ENCODE results near the gene ATXN10.
"Not testable (repeated sequence)": the region's sequence is repeated elsewhere in the genome, so short reads cannot be mapped to it uniquely, and the experiment has no call there.

Gene ATXN10

DNA sequence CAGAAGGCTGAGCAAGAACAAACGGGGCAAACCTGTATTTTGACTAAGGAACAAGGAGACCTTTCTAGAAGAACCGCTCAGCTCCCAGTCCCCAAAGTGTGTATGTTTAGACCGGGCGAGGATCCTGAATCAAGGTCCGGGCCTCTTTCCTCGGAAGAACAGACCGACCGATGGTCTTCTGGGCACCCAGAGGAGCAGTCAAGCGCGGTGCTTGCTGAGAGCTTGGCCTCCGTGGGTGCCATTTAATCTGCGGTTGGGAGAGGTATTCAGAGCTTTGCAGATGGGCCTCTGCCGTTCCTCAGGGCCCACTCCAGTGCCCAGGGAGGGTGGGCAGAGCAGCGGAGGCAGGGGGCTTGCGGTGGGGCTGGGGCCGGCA is 26.5 kb upstream of the ATXN10 start:
- no peak for DNase-seq

DNA sequence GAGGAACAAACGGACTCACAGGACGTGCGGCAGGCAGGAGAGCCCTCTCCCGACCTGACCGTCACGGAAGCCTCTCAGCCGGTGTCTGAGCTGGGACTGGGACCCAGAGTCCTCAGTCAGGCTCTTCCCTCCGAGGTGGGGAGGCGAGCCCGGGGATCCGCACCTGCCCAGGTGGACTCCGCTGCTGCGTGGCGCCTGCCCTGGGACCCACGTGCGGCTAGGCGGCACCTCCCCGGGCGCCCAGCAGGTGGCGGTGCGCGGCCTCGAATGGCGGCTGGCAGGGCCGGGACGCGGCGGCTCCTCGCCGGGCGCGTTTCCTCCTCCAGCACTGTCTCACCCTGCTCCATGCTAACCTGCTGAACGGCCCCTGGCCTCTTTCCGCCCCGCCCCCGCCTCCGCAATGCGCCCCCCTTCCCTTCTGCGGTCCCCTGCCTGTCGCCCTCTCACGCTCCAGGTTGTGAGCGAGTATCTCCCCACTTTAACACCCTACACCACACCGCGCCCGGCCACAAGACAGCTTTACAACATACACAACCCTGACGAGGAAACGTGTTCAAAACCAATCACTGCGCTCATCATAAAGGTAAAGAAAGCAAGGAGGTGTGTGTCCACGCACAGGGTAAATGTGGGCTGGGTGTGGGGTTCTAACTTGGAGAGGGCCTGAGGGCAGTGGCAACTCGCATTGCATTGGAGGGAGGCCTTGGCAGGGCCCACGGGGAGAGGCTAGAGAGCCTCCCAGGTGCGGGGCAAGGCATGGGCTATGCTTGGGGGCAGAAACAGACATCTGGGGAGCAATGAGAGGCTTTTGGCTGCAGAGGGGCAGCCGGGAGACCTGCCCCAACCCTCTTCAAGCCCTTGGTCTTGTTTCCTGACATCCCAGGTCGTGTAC is 25.9 kb upstream of the ATXN10 start:
- no peak for DNase-seq

DNA sequence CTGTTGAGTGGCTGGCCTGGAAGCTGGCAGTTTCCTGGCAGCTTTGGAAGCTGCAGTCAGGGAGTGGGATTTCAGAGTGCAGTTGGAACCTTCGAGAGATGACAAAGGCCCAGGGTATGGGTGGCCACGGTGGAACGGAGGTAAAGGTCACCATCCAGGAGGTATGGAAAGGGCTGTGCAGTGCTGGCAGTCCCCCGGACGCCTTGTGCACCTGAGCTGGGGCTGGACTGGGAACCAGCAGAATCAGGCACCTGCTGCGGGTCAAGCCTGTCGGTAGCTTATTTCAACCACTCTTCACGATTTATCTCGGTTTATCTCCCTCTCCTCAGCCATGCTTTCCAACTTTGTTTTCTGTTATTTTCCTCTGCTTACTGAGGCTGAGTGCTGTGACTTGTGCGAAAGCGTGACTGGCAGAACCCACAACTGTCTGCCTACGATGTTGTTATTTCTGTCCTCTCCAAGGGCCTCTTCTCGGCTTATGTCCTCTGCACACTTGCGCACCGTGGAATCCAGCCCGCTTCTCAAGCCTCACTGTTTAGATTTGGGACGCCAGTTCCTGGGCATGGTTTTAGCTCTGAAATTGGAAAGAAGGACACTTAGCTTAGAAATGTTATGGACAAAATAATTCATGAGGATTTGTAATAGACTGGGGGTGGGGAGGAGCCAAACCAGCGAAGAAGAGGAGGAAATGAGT is 24.0 kb upstream of the ATXN10 start:
- DNase-seq = no peak

DNA sequence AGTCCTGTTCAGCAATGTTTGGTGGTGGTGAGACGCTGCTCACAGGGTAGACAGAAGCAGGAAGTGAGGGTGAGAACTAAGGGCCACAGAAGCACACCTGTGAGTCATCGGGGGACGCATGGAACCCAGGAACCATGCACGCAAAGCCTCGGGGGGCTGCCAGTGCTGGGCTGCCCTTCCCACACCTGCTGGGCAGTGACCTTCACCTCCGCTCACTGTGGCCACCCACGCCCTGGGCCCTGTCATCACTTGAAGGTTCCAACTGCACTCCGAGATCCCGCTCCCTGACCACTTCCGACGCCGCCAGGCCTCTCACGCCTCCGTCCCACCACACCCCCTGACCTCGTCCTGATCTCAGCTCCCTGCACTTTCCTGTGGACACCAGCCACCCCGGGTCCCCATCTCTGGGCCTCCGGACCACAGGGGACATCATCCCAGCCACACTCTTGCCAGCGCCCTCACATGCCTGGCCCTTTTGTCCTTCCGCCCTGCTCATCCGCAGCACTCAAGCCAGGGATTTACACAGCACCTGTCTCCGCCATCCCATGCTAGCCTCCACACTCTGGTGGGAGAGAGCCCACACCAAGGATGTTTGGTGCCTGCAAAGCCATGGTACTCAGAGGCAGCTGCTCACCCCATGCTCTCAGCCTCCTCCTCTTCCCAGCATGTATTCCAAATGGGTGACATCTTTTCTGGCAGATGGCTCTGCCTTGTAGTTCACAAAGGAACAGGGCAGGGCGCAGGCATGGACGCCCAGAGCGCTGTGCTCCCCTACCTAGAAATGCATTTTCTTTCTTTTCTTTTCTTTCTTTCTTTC is 23.1 kb upstream of the ATXN10 start:
- DNase-seq = no peak

DNA sequence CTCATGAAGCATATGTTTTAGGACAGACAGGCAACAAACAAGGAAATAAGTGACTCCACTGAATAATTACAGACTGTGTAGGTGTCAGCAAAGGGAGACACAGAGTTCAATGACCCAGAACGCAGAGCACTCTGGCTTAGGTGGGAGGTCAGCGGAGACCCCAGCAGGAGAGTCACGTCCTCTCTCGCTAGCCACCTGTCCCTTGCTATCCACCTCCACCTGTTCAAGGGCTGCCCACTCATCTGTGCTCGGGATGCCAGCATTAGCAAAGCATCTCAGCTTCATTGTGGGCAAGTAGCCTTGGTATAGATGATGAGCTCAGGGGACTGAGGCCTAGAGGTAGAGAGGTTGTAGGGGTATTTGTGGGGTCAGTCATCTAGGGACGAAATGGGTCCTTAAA is 21.8 kb upstream of the ATXN10 start:
- DNase-seq = no peak

DNA sequence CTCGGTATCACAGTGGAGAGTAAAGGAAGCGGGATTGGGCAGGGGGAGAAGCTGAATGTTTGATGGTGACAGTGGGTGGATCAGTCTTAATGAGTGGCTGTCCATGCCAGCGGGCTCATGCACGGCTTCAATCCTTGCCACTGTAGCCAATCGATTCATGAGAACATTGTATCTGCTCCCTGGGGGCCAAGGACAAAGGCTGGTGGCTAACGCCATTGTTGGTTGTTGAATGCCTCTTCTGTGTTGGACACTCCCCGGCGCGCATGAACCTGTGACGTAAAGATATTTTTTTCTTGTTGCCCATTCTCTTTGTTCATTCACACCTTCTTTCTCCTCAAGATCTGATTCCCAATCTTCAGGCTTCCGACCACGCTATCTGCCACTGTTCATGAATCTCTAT is 20.9 kb upstream of the ATXN10 start:
- no peak for DNase-seq

DNA sequence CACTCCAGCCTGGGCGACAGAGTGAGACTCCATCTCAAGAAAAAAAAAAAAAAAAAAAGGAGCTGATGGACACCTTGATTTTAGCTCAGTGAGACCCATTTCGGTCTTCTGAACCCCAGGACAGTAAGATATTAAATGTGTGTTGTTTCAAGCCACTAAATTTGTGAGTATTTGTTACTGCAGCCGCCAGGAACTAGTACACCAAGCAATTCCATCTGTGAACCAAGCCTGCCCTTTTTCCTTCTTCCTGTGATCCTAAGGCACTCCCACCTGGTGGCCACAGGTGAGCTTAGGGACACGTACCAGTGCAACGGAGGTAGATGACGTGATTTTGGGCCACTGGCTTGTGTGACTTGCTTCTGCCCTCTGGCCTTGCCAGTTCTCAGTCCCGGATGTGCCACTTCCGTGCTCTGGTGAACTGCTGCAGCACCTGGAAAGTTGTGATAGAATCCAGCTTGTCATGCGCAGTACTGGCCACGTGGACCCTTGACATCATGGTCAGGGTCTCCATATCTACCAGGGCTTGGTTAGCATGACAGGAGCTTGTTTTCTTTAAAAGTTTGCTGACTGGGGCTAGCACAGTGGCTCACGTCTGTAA is 19.6 kb upstream of the ATXN10 start:
- no peak for DNase-seq

DNA sequence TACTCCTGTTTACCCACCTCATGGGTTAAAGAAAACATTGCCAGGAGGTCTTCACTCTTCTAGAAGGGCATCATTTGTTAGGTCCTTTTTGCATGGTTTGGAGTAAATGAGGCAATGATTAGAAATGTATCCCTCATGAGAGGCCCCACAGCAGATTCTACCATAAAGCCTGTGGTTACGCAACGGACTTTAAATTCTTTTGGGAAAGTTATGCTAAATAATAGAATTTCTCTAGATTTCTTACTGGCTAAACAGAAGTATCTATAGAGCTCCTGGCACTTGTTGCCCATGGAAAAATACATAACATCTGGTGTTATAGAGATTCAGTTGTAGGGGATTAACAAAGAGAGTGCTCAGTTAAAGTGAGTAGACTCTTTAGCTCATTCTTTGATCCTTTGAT is 15.1 kb upstream of the ATXN10 start:
- DNase-seq = no peak

DNA sequence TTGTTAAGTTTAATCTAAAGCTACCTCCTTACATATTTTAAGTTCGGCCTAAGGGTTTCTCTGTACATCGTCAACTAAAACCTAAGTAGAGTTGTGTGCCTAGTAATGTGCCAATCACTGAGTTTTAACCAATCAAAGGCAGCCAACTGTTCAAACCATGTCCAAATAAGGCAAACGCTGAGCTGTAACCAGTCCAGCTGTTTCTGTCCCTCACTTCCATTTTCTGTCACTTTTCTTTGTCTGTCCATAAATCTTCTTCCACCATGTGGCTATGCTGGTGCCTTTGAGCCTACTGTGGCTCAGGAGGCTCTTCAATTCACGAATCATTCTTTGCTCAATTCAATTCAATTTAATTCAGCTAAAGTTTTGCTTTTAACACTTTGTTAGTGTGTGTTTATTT is 13.9 kb upstream of the ATXN10 start:
- DNase-seq = no peak

DNA sequence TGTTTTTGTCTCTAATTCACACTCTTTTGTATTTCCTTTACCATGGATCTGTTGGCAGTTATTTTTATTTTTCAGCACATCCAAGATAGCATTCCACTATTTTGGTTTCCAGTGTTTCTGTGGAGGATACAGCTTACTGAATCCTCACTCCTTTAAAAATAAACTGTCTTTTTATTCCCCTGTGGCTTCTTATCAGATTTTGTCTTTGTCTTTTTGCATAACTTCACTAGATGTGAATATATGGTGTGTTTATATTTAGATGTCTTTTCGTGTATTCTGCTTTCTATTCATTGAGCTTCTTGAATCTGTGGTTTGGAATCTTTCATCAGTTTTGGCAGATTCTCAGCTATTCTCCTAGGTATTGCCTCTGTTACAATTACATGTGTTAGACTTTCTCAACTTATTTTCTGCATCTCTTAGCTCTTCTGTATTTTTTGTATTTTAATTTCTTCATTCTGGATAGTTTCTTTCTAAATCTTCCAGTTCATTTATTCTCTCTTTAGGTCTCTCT is 7.4 kb upstream of the ATXN10 start:
- DNase-seq = no peak

DNA sequence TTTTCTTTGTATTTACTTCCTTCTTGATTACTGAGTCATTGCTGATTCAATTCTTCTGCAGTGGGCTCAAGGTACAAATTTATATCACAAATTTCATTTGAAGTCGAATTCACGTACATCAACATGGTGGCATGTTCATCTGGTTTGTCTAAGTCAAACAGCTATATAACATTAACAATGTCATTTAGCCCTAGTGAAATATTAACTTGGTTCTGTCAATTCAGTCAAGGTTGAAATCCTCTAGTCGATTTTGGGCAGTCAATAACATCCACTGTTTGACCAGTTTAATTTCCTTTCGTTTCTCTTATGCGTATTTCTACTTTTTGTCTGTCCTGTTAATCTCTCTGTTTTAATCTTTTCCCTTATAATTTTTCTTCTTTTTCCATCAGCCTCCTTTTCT is 4.1 kb upstream of the ATXN10 start:
- DNase-seq = no peak

DNA sequence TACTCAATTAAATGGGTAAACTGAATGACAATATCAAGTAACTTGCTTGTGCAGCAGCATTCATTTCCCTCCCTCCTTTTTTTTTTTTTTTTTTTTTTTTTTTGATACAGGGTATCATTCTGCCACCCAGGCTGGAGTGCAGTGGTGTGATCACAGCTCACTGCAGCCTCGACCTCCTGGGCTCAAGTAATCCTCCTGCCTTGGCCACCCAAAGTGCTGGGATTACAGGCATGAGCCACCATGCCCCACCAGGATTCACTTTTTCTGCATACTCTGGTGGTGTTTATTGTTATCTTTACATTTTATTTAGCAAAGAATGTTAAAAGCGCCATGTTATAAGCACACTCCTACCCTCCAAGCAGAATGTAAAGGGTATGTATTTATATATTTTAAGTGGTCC is 1.3 kb upstream of the ATXN10 start:
- not testable (repeated sequence) for DNase-seq

DNA sequence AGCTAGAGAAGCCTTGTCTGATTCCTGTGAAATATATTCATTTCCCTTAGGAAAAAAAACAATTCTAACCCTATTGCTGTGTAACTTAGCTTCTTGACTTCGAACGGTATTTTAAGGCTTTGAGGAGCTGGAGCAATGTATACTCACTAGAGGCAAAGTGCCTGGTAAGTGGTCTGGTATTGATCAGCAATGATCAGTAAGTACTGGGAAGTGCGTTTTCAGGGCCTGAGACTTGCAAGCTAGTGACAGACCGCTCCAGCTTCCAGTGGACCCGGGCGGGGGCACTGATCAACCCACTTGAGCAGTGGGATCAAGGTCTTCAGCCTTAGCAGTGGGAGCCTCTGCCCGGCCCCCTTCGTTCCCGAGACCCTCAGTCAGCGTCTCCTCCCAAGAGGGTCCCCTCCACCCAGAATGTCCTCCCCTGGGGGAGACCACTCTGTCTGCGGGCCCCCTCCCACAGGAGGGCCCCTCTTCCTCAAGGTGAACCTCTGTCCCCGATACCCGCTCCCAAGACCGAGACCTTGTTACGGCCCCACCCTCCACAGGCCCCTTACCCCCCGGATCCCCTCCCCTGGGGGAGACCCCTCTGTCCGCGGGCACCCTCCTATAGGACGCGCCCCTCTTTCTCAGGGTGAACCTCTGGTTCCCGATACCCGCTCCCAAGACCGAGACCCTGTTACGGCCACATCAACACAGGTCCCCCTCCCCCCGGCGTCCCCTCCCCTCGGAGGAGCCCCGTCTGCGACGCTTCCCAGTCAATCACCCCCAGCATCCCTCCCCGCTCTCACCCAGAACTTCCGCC is 452 bp upstream of the ATXN10 start:
- no peak for DNase-seq

DNA sequence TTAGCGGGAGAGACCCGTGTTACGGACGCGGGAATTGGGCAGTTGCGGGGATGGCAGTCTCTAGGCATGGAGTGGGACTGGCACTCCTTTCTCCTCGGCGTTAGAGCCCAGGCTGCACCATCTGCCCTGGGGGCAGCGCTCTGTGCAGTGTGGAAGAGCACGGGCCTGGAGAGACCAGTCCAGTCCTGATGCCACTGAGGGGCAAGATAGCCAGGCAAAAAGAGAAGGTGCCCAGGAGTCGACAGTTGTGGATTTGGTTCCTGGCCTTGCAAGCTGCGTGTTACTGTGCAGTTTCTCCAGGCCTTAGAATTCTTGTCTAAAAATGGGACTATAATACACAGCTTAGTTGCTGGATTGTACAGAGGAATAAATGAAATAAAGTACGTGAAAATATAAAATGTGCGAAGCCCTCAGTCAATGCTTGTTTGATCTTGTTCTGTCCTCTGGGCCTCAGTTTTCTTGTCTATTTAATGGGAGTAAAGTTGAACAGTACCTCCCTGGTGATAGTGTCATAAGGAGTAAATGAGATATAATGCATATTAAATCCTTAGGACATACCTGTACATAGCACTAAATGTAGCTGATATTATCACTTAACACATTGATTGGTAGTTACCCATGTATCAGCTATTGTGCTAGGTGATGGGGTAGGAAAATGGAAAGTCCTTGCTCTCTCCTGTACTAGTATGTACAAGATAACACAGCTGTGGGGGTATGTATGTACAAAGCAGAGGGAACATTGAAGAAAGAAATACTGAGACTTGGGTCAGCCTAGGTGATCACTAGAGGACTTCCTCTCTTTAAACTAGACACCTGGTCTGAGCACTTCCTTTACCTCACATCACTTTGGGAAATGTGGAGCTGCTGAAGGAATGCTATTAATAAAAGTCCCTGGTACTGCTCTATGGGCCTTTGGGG is 1.2 kb downstream of the ATXN10 start:
- no peak for DNase-seq

DNA sequence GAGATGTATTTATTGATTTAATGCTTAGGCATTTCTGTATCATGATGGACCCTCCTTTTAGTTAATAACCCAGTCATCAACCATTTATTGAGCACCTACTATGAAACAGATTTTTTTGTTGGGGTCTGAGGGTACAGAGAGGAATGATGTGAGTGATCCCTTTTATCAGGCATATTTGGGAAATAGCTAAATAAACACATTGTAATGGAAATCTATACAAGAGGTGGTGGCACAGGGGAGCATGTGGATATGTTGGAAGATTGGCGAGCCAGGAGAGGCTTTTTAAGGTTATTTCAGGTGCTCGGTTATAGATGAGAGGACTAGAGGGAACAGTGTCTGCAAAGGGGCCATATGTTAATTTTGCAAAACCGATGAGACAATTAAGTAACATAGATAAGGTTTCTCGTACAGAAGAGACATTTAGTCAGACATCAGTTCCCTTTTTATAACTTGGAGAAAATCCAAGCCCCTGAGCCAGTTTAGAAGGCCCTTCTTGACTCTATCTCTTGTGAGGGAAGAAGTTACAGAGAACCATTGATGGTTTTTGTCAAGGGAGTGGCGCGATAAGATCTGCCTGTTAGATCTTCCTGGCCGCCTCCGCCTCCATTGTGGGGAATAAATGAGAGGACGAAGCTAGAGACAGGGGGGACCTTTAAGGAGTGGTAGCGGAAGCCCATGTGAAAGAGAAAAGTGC is 2.0 kb downstream of the ATXN10 start:
- DNase-seq = no peak

DNA sequence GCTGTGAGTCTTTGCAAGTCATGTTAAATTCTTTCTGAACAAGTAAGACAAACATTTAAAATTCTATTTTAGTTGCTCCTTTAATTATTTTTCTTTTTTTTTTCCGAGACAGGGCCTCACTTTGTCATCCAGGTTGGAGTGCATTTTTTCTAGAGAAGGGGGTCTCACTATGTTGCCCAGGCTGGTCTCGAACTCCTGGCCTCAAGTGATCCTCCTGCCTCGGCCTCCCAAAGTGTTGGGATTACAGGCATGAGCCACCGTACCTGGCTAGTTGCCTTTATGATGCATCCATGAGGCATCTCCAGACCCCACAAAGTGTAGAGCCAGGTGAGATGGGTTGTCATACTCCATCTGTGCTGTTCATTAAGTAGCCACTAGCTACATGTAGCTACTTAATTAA is 4.4 kb downstream of the ATXN10 start:
- no peak for DNase-seq

DNA sequence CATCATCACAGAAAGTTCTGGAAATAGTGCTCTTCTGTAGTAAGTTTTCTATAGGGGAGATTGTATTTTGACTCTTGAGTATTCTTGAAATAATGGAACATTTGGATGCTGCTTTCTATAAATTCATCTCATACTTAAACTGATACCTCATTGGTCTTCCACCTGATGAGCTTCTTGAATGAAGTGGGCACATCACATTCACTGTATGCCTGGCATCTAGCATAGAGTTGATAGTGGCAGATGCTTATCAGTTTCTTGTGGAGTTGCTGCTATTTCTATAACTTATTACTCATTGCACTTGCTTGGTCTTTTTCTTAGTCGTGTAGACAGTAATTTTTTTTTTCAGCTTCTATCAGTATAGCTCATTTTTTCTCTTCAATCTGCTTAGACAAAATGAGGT is 5.4 kb downstream of the ATXN10 start:
- DNase-seq = no peak

DNA sequence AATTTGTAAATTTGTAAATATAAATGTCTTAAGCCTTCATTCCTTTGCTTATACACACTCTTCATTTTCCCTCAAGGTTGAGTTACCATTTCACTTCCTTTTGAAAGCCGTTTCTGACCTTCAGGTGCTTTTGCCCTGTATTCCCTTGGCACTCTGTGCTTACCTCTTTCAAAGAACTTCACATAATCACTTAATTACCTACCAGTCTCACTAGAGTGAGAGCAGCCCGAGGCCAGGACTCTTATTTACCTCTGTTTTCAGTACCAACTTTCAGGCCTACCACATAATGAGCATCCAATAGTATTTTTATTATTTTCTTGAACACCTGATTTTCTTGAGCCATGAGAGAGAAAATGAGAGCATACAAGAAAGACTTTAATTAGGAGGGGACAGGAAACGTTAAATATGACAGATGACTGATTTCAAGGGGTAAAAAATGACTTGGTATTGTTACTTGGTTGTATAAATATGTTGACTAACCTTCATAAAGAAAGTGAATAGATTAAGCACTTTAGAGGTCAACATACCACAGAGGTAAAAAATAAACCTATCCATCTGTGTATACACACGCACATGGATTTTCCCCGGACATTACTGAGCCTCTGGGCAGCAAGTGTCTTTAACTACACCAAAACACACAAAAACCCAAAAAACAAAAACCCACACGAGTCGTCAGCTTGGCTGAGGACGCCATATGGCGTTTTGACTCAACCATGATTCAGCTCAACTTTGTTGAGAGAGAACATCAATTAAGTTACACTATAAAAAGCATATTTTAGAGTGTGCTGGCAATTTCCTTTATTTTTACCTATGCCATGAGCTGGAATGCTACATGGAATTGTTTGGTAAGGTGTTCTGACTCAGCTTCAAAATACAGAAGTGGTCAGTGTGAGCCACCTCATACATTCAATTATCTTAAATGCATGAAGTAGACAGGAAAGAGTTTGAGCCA is 7.6 kb downstream of the ATXN10 start:
- no peak for DNase-seq
